Activated CD4-positive, alpha-beta T cell treated with anti-CD3 and anti-CD28 coated beads, Interleukin-2, amount 10 ng/mL, durations not matched to agents 24 days and 14 days (primary cell): ENCODE results near the gene NKIRAS2. TPM values are rescaled to one million over a fixed set of nuclear protein-coding genes. Genes with fewer than 3 reads are reported as not detected.

Experiments used
- DNase-seq: peaks from one replicate; pipeline ENCODE4 v3.0.0; 2022
- H3K27ac Mint-ChIP-seq: one replicate; pipeline ENCODE4 v1.8.0; 2022; ENCODE audit warnings: mild to moderate bottlenecking, mixed read lengths
- H3K27me3 Mint-ChIP-seq: one replicate; pipeline ENCODE4 v1.8.0; 2022; ENCODE audit warnings: mixed read lengths
- H3K36me3 Mint-ChIP-seq: one replicate; pipeline ENCODE4 v1.8.0; 2022; ENCODE audit warnings: low read depth, mild to moderate bottlenecking, mixed read lengths
- H3K4me1 Mint-ChIP-seq: one replicate; pipeline ENCODE4 v1.8.0; 2021; ENCODE audit warnings: mixed read lengths
- H3K4me3 Mint-ChIP-seq: one replicate; pipeline ENCODE4 v1.8.0; 2022; ENCODE audit warnings: mild to moderate bottlenecking, moderate library complexity, mixed read lengths
- H3K9me3 Mint-ChIP-seq: one replicate; pipeline ENCODE4 v1.8.0; 2021; ENCODE audit warnings: mixed read lengths
- intact Hi-C: fragments of 100-400 bp; cut with micrococcal nuclease; formaldehyde crosslinking; loops from one replicate; pipeline ENCODE4 v1.15.1; 2023
- total RNA-seq: library from RNA; stranded (reverse); gene quantifications from 2 replicates; pipeline ENCODE4 v1.2.3, GENCODE V29; 2022

NKIRAS2 gene
- total RNA-seq, 1 donor from 2014 or later = 30.3 TPM

GRCh38 chr17:42061646-42062487, 42.0 kb downstream of the NKIRAS2 start:
- no peak overlapping the region for H3K4me3 Mint-ChIP-seq
- no peak overlapping the region for H3K27ac Mint-ChIP-seq
- DNase-seq = no peak
- no peaks in the 10 kb centered on the region for H3K9me3 Mint-ChIP-seq
- peaks cover 18% of the 10 kb centered on the region for H3K4me1 Mint-ChIP-seq
- no peaks in the 10 kb centered on the region for H3K36me3 Mint-ChIP-seq
- no peaks in the 10 kb centered on the region for H3K27me3 Mint-ChIP-seq
- intact Hi-C loops = loop anchor here (5.0 to 10.0 kb wide), 2 partner anchors 35 to 123 kb away; partner anchors contain the start of genes HCRT and KCNH4

- Mint-ChIP-seq H3K4me3 (no peak overlapping the region), H3K9me3 (no peaks in the 10 kb centered on the region), H3K27me3 (no peaks in the 10 kb centered on the region), H3K4me1 (peaks cover 19% of the 10 kb centered on the region), H3K27ac (no peak overlapping the region), H3K36me3 (no peaks in the 10 kb centered on the region)
- no peak for DNase-seq
- intact Hi-C loops = loop anchor here (5.0 to 10.0 kb wide), 2 partner anchors 35 to 122 kb away; partner anchors contain the start of genes HCRT and KCNH4
Measured at GRCh38 chr17:42062681-42063080, 42.8 kb downstream of the NKIRAS2 start.

GRCh38 chr17:42065201-42065600, 45.3 kb downstream of the NKIRAS2 start:
- Mint-ChIP-seq H3K4me1 (peaks cover 16% of the 10 kb centered on the region), H3K36me3 (no peaks in the 10 kb centered on the region), H3K27me3 (no peaks in the 10 kb centered on the region), H3K9me3 (no peaks in the 10 kb centered on the region), H3K4me3 (no peak overlapping the region), H3K27ac (peak overlapping the region; percentile 20)
- intact Hi-C loops = loop anchor here (10.0 kb wide), 1 partner anchor 120 kb away; the partner anchor contains the start of genes HCRT and KCNH4
- peak; percentile 72 for DNase-seq

- peaks cover 18% of the 10 kb centered on the region for H3K4me1 Mint-ChIP-seq
Measured at GRCh38 chr17:42067371-42068091, 47.6 kb downstream of the NKIRAS2 start.

GRCh38 chr17:42068979-42069378, 49.1 kb downstream of the NKIRAS2 start:
- Mint-ChIP-seq H3K27ac (no peak overlapping the region), H3K36me3 (no peaks in the 10 kb centered on the region), H3K9me3 (no peaks in the 10 kb centered on the region), H3K27me3 (peaks cover 23% of the 10 kb centered on the region), H3K4me1 (peaks cover 11% of the 10 kb centered on the region), H3K4me3 (no peak overlapping the region)
- intact Hi-C loops = loop anchor here (10.0 kb wide), 1 partner anchor 116 kb away; the partner anchor contains the start of genes HCRT and KCNH4
- no peak for DNase-seq

More at GRCh38 chr17:42067371-42068091, 47.6 kb downstream of the NKIRAS2 start:
- Mint-ChIP-seq H3K27me3 (peaks cover 11% of the 10 kb centered on the region), H3K4me3 (no peak overlapping the region), H3K9me3 (no peaks in the 10 kb centered on the region), H3K36me3 (no peaks in the 10 kb centered on the region), H3K27ac (no peak overlapping the region)
- intact Hi-C loops = loop anchor here (2.0 to 10.0 kb wide), 3 partner anchors 33 to 117 kb away; partner anchors contain the start of genes DHX58, HCRT and KCNH4
- peak; percentile 93 for DNase-seq

DNA sequence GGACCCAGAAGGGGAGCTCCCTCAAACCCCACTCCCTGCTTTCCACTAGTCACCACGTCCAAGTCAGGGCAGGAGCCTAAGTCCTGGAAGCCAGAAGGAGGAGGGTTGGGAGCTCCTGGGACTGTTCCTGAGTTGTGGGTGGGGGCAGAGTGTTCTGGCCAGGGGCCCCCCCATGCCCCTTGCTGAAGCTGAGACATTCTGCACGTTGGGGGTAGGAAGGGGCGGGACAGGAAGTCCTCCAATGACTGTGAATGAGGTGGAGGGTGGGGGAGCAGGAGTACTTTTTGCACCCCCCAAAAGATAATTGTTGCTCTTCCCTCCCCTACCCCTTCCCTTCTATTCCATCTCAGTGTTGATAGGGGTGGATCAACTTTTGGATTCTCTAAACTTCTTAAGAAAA, 51.9 kb downstream of the NKIRAS2 start:
- intact Hi-C loops = no loop called here
- Mint-ChIP-seq H3K4me3 (peak overlapping the region; percentile 53), H3K27me3 (peaks cover 30% of the 10 kb centered on the region), H3K27ac (no peak overlapping the region), H3K4me1 (peaks cover 7% of the 10 kb centered on the region), H3K36me3 (no peaks in the 10 kb centered on the region), H3K9me3 (no peaks in the 10 kb centered on the region)
- no peak for DNase-seq

GRCh38 chr17:42072323-42073187, 52.7 kb downstream of the NKIRAS2 start:
- peak overlapping the region; percentile 53 for H3K4me3 Mint-ChIP-seq
- DNase-seq = no peak
- H3K27ac Mint-ChIP-seq = no peak overlapping the region
- intact Hi-C loops = no loop called here
- H3K9me3 Mint-ChIP-seq = no peaks in the 10 kb centered on the region
- H3K27me3 Mint-ChIP-seq = peaks cover 30% of the 10 kb centered on the region
- H3K36me3 Mint-ChIP-seq = no peaks in the 10 kb centered on the region
- H3K4me1 Mint-ChIP-seq = peaks cover 5% of the 10 kb centered on the region

Other genes with a start within 250 kb of the NKIRAS2 start
- gene JUP, start 233.4 kb upstream of the NKIRAS2 start, total RNA-seq = 0.14 and 0.24 TPM in 2 replicates
- 4.1 and 5.9 TPM in 2 replicates for gene P3H4, start 208.1 kb upstream of the NKIRAS2 start, total RNA-seq
- 0.31 and 0.47 TPM in 2 replicates for gene FKBP10, start 207.1 kb upstream of the NKIRAS2 start, total RNA-seq
- 46.2 and 47.3 TPM in 2 replicates for gene NT5C3B, start 183.9 kb upstream of the NKIRAS2 start, total RNA-seq
- gene KLHL10, start 182.3 kb upstream of the NKIRAS2 start, total RNA-seq = not detected in 2 replicates
- gene KLHL11, start 154.7 kb upstream of the NKIRAS2 start, total RNA-seq = 22.6 and 22.8 TPM in 2 replicates
- gene ACLY, start 101.1 kb upstream of the NKIRAS2 start, total RNA-seq = 225 and 229 TPM in 2 replicates
- 0.63 and 0.76 TPM in 2 replicates for gene ODAD4, start 89.5 kb upstream of the NKIRAS2 start, total RNA-seq
- gene CNP, start 53.3 kb upstream of the NKIRAS2 start, total RNA-seq = 81.6 and 84.1 TPM in 2 replicates
- 121 and 128 TPM in 2 replicates for gene DNAJC7, start 2.7 kb upstream of the NKIRAS2 start, total RNA-seq
- gene C17orf113, start 30.5 kb downstream of the NKIRAS2 start, total RNA-seq = 0.05 and 0.07 TPM in 2 replicates
- gene ZNF385C, start 78.4 kb downstream of the NKIRAS2 start, total RNA-seq = 0.16 TPM in 1 of 2 replicates, not detected in the other
- 22.9 and 25.8 TPM in 2 replicates for gene DHX58, start 92.6 kb downstream of the NKIRAS2 start, total RNA-seq
- 76.6 and 77.4 TPM in 2 replicates for gene KAT2A, start 101.3 kb downstream of the NKIRAS2 start, total RNA-seq
- gene HSPB9, start 102.7 kb downstream of the NKIRAS2 start, total RNA-seq = not detected in 2 replicates
- 55.8 and 64.6 TPM in 2 replicates for gene RAB5C, start 134.9 kb downstream of the NKIRAS2 start, total RNA-seq
- 1.6 and 2.3 TPM in 2 replicates for gene KCNH4, start 161.1 kb downstream of the NKIRAS2 start, total RNA-seq
- not detected in 2 replicates for gene HCRT, start 165.4 kb downstream of the NKIRAS2 start, total RNA-seq
- 14.4 and 17.5 TPM in 2 replicates for gene GHDC, start 174.4 kb downstream of the NKIRAS2 start, total RNA-seq